K562 (cell line): ENCODE results near the gene DHRS4L2. TPM values are rescaled to one million over a fixed set of nuclear protein-coding genes. Genes with fewer than 3 reads are reported as not detected.

Experiments
- CC2D1A ChIP-seq: fragments of 450-650 bp; IDR thresholded peaks from 2 replicates; pipeline ENCODE4 v1.6.1; 2017; ENCODE audit warnings: mild to moderate bottlenecking
- EP400 ChIP-seq: fragments of 450-650 bp; IDR thresholded peaks from 2 replicates; pipeline ENCODE4 v1.6.1; 2017; ENCODE audit warnings: antibody characterized with exemption, mild to moderate bottlenecking, moderate library complexity
- FOXA3 ChIP-seq, 2 experiments: fragments of 450-650 bp in 1 of 2; sonication (generic) in 1 of 2; formaldehyde crosslinking; IDR thresholded peaks in 1 of 2; conservative IDR thresholded peaks in 1 of 2; 2 replicates each; pipeline versions ENCODE4 v1.4.0 to v1.8.0; 2020 to 2022; ENCODE audit warnings: mild to moderate bottlenecking in 2 of 2, missing genetic modification reagents in 1 of 2
- FOXK1 ChIP-seq: sonication (generic); formaldehyde crosslinking; IDR thresholded peaks from 2 replicates; pipeline ENCODE4 v1.8.0; 2022; ENCODE audit warnings: missing genetic modification reagents, mild to moderate bottlenecking, borderline replicate concordance
- HNRNPK ChIP-seq: fragments of 200-400 bp; formaldehyde crosslinking; IDR thresholded peaks from one replicate; pipeline ENCODE4 v1.6.1; 2018; ENCODE audit warnings: mild to moderate bottlenecking, low read depth, low read length; ENCODE audit not compliant: poor library complexity, severe bottlenecking
- HNRNPL ChIP-seq: fragments of 200-400 bp; formaldehyde crosslinking; IDR thresholded peaks from 2 replicates; pipeline ENCODE4 v1.6.1; 2017; ENCODE audit warnings: low read depth, mild to moderate bottlenecking, low read length
- NFIC ChIP-seq: fragments of 450-650 bp; IDR thresholded peaks from 2 replicates; pipeline ENCODE4 v1.6.1; 2017; ENCODE audit warnings: mild to moderate bottlenecking, inconsistent platforms
- NFXL1 ChIP-seq: fragments of 450-650 bp; formaldehyde crosslinking; IDR thresholded peaks from 2 replicates; pipeline ENCODE4 v1.4.0; 2021; ENCODE audit warnings: mild to moderate bottlenecking
- PRMT5 ChIP-seq: sonication (generic); formaldehyde crosslinking; IDR thresholded peaks from 2 replicates; pipeline ENCODE4 v1.5.0; 2020; ENCODE audit warnings: missing genetic modification reagents
- YBX1 ChIP-seq: fragments of 450-650 bp; IDR thresholded peaks from 2 replicates; pipeline ENCODE4 v1.7.1; 2016; ENCODE audit warnings: mild to moderate bottlenecking
- ZC3H8 ChIP-seq: fragments of 450-650 bp; IDR thresholded peaks from 2 replicates; pipeline ENCODE4 v1.6.1; 2017
- ZNF695 ChIP-seq: fragments of 450-650 bp; formaldehyde crosslinking; IDR thresholded peaks from 2 replicates; pipeline ENCODE4 v1.4.0; 2020; ENCODE audit warnings: mild to moderate bottlenecking, moderate library complexity
- polyA plus RNA-seq, 8 experiments: library from polyadenylated mRNA; depleted of rRNA in 4 of 8; stranded (reverse) in 5 of 8; unstranded in 3 of 8; fragments of >200 nt; fragmentation: Nextera tagmentation in 2 of 8; fragmentation: Illumina TruSeq in 1 of 8; extraction: Ambion mirVana in 2 of 8; extraction: Trizol in 1 of 8; gene quantifications; 2 replicates each; pipeline versions ENCODE4 v1.2.1 to v1.2.3, GENCODE V29; 2011 to 2014; ENCODE audit warnings: inconsistent platforms in 1 of 8, missing spikeins in 1 of 8
- total RNA-seq, 7 experiments: library from RNA; depleted of rRNA in 6 of 7; stranded (reverse); fragments of >200 nt in 6 of 7; fragmentation: Illumina TruSeq in 2 of 7; extraction: Trizol in 2 of 7; gene quantifications; 2 replicates each; pipeline versions ENCODE4 v1.2.1 to v1.2.3, GENCODE V29; 2011 to 2021; ENCODE audit warnings: low replicate concordance in 1 of 7
- TF ChIP-seq, protein P1 (sequence below), 2 experiments: fragments of 450-650 bp; conservative IDR thresholded peaks; 2 replicates each; pipeline ENCODE4 v1.6.1; 2017; ENCODE audit warnings: mild to moderate bottlenecking in 2 of 2, moderate library complexity in 2 of 2
- TF ChIP-seq, protein P2 (sequence below): IDR thresholded peaks from 2 replicates; pipeline ENCODE4 v1.6.1; 2012; ENCODE audit warnings: low read depth, low read length, improper control_type of control experiment, borderline replicate concordance
- TF ChIP-seq, protein P3 (sequence below): fragments of 450-650 bp; formaldehyde crosslinking; conservative IDR thresholded peaks from 2 replicates; pipeline ENCODE4 v1.4.0; 2022; ENCODE audit warnings: mild to moderate bottlenecking, missing genetic modification characterization
- TF ChIP-seq, protein P4 (sequence below): fragments of 450-650 bp; IDR thresholded peaks from 2 replicates; pipeline ENCODE4 v1.6.1; 2016; ENCODE audit warnings: low read depth

Gene DHRS4L2
- total and polyA plus RNA-seq, 9 of the 15 experiments (the other 6 are each of a cell fraction or from before 2014, with no cell fraction given), result 2.3 to 13.7 (median 8.1) TPM

DNA sequence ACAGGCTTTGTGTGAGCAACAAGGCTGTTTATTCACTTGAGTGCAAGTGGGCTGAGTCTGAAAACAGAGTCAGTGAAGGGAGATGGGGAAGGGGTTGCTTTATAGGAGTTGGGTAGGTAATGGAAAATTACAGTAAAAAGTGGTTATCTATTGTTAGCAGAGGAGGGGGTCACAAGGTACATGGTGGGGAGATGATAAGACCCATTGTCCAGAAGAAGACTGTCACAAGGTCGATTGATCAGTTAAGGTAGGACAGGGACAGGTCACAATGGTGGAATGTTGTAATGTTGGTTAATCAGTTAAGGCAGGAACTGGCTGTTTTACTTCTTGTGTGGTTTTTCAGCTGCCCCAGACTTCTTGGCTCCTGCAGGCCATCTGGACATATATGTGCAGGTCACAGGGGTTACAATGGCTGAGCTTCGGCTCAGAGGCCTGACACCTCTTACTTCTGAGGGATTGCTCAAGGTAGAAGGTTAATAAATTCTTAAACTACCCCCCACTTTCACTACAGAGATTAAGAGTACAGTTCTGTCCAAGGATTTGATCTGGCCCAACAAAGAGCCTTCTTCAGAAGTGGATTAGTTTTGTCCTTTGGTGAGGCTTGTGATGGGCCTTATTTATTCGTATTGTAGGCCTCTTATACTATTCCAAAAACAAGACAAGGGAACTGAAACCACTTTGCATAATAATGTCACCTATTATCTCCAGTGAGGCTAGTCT lies 49.0 kb upstream of the DHRS4L2 start (continued):
- TF ChIP-seq YBX1 (no peak), NFIC (no peak), HNRNPL (no peak), NFXL1 (CRISPR knock-in tag) (no peak), FOXA3 (CRISPR knock-in tag; conservative IDR thresholded peaks at IDR 0.05 in 1 of 2, IDR thresholded peaks at IDR 0.05 in 1 of 2) (no peak), HNRNPK (no peak), PRMT5 (no peak), ZC3H8 (no peak), EP400 (no peak), CC2D1A (no peak), FOXK1 (CRISPR knock-in tag) (no peak), ZNF695 (CRISPR knock-in tag) (no peak)
- TF ChIP-seq, protein P1, sequence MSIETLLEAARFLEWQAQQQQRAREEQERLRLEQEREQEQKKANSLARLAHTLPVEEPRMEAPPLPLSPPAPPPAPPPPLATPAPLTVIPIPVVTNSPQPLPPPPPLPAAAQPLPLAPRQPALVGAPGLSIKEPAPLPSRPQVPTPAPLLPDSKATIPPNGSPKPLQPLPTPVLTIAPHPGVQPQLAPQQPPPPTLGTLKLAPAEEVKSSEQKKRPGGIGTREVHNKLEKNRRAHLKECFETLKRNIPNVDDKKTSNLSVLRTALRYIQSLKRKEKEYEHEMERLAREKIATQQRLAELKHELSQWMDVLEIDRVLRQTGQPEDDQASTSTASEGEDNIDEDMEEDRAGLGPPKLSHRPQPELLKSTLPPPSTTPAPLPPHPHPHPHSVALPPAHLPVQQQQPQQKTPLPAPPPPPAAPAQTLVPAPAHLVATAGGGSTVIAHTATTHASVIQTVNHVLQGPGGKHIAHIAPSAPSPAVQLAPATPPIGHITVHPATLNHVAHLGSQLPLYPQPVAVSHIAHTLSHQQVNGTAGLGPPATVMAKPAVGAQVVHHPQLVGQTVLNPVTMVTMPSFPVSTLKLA (conservative IDR thresholded peaks at IDR 0.05), result no peak
- TF ChIP-seq, protein P2, sequence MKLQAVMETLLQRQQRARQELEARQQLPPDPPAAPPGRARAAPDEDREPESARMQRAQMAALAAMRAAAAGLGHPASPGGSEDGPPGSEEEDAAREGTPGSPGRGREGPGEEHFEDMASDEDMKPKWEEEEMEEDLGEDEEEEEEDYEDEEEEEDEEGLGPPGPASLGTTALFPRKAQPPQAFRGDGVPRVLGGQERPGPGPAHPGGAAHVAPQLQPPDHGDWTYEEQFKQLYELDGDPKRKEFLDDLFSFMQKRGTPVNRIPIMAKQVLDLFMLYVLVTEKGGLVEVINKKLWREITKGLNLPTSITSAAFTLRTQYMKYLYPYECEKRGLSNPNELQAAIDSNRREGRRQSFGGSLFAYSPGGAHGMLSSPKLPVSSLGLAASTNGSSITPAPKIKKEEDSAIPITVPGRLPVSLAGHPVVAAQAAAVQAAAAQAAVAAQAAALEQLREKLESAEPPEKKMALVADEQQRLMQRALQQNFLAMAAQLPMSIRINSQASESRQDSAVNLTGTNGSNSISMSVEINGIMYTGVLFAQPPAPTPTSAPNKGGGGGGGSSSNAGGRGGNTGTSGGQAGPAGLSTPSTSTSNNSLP, result no peak
- TF ChIP-seq, protein P3, sequence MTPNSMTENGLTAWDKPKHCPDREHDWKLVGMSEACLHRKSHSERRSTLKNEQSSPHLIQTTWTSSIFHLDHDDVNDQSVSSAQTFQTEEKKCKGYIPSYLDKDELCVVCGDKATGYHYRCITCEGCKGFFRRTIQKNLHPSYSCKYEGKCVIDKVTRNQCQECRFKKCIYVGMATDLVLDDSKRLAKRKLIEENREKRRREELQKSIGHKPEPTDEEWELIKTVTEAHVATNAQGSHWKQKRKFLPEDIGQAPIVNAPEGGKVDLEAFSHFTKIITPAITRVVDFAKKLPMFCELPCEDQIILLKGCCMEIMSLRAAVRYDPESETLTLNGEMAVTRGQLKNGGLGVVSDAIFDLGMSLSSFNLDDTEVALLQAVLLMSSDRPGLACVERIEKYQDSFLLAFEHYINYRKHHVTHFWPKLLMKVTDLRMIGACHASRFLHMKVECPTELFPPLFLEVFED, result no peak
- TF ChIP-seq, protein P4, sequence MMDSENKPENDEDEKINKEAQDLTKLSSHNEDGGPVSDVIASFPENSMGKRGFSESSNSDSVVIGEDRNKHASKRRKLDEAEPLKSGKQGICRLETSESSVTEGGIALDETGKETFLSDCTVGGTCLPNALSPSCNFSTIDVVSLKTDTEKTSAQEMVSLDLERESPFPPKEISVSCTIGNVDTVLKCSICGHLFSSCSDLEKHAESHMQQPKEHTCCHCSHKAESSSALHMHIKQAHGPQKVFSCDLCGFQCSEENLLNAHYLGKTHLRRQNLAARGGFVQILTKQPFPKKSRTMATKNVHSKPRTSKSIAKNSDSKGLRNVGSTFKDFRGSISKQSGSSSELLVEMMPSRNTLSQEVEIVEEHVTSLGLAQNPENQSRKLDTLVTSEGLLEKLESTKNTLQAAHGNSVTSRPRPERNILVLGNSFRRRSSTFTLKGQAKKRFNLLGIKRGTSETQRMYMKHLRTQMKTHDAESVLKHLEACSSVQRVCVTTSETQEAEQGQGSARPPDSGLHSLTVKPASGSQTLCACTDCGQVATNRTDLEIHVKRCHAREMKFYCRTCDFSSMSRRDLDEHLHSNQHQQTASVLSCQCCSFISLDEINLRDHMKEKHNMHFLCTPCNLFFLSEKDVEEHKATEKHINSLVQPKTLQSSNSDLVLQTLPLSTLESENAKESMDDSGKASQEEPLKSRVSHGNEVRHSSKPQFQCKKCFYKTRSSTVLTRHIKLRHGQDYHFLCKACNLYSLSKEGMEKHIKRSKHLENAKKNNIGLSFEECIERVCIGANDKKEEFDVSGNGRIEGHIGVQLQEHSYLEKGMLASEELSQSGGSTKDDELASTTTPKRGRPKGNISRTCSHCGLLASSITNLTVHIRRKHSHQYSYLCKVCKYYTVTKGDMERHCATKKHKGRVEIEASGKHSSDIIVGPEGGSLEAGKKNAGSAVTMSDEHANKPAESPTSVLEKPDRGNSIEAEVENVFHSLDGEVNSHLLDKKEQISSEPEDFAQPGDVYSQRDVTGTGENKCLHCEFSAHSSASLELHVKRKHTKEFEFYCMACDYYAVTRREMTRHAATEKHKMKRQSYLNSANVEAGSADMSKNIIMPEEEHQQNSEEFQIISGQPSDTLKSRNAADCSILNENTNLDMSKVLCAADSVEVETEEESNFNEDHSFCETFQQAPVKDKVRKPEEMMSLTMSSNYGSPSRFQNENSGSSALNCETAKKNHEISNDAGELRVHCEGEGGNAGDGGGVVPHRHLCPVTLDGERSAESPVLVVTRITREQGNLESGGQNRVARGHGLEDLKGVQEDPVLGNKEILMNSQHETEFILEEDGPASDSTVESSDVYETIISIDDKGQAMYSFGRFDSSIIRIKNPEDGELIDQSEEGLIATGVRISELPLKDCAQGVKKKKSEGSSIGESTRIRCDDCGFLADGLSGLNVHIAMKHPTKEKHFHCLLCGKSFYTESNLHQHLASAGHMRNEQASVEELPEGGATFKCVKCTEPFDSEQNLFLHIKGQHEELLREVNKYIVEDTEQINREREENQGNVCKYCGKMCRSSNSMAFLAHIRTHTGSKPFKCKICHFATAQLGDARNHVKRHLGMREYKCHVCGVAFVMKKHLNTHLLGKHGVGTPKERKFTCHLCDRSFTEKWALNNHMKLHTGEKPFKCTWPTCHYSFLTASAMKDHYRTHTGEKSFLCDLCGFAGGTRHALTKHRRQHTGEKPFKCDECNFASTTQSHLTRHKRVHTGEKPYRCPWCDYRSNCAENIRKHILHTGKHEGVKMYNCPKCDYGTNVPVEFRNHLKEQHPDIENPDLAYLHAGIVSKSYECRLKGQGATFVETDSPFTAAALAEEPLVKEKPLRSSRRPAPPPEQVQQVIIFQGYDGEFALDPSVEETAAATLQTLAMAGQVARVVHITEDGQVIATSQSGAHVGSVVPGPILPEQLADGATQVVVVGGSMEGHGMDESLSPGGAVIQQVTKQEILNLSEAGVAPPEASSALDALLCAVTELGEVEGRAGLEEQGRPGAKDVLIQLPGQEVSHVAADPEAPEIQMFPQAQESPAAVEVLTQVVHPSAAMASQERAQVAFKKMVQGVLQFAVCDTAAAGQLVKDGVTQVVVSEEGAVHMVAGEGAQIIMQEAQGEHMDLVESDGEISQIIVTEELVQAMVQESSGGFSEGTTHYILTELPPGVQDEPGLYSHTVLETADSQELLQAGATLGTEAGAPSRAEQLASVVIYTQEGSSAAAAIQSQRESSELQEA, result no peak
